Astrocyte of the cerebellum (primary cell): Measurements from ENCODE around the gene EPM2AIP1.

Experiments
- DNase-seq: peaks from one replicate; pipeline ENCODE4 v3.0.0-alpha.2; 2011; ENCODE audit warnings: low read depth
- H3K4me3 ChIP-seq: 2 replicates; pipeline ENCODE4 v1.5.1; 2011; ENCODE audit warnings: mild to moderate bottlenecking, low read depth, low read length, moderate library complexity
- in situ Hi-C: cut with HindIII; loops from 2 replicates; pipeline ENCODE4 v1.10.0; 2017; ENCODE audit warnings: low sequenced_read_pairs
- TF ChIP-seq, protein P1 (sequence below): IDR thresholded peaks from 2 replicates; pipeline ENCODE4 v1.5.1; 2012; ENCODE audit warnings: low read length, low read depth, moderate library complexity, mild to moderate bottlenecking; ENCODE audit errors: missing control alignments

The EPM2AIP1 gene

DNA sequence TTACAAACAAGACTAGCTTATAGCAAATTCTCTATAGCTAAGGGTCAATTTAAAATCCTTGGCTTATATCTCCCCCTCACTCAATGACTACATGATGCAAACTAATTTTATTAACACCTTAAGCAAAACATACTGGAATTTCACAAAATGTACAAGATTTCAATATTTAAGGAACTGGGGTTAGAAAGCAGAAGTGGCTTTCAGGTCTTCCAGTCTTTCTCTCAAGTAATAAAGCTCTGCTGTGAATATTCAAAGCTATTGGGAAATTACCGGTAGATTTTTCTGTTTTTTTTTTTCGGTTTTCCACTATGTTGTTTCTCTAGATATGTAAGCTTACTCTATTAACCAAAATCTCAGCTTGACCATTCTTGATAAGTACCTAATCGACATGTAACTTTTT is 3.9 kb downstream of the EPM2AIP1 start:
- TF ChIP-seq, protein P1, sequence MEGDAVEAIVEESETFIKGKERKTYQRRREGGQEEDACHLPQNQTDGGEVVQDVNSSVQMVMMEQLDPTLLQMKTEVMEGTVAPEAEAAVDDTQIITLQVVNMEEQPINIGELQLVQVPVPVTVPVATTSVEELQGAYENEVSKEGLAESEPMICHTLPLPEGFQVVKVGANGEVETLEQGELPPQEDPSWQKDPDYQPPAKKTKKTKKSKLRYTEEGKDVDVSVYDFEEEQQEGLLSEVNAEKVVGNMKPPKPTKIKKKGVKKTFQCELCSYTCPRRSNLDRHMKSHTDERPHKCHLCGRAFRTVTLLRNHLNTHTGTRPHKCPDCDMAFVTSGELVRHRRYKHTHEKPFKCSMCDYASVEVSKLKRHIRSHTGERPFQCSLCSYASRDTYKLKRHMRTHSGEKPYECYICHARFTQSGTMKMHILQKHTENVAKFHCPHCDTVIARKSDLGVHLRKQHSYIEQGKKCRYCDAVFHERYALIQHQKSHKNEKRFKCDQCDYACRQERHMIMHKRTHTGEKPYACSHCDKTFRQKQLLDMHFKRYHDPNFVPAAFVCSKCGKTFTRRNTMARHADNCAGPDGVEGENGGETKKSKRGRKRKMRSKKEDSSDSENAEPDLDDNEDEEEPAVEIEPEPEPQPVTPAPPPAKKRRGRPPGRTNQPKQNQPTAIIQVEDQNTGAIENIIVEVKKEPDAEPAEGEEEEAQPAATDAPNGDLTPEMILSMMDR, result no peak
- H3K4me3 ChIP-seq, result no peak overlapping the region
- DNase-seq, result no peak
- in situ Hi-C loops, result no loop called here

DNA sequence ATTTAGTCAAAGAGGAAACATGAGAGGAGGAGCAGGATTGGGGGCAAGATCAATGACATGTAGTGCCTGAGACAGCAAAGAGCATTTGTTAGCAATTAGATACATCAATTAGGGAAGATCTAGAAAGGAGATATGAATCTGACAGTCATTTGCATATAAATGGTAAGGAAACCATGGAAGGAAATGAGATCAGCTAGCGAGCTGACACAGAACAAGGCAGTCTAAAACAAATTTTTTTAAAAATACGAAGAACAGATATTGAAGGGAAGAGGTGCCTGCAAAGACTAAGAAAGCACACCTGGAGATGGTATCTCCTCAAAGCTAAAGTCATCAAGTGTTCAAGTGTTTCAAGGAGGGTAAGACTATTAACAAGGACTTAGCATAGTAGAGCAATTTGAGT is 4.6 kb downstream of the EPM2AIP1 start:
- in situ Hi-C loops, result no loop called here
- no peak overlapping the region for H3K4me3 ChIP-seq
- DNase-seq, result no peak
- TF ChIP-seq, protein P1, result no peak

DNA sequence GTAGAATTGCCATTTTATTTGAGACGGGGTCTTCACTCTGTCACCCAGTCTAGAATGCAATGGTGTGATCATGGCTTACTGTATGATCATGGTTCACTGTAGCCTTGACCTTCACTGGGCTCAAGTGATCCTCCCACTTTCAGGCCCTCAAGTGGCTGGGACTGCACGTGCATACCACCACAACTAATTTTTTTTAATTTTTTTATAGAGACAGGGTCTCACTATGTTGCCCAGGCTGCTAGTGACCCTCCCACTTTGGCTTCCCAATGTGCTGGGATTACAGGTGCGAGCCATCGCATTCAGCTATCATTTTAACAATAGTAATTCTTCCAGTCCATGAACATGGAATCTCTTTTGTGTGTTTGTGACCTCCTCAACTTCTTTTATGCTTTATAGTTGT is 11.9 kb downstream of the EPM2AIP1 start:
- in situ Hi-C loops, result no loop called here
- TF ChIP-seq, protein P1, result no peak
- H3K4me3 ChIP-seq, result no peak overlapping the region
- no peak for DNase-seq

DNA sequence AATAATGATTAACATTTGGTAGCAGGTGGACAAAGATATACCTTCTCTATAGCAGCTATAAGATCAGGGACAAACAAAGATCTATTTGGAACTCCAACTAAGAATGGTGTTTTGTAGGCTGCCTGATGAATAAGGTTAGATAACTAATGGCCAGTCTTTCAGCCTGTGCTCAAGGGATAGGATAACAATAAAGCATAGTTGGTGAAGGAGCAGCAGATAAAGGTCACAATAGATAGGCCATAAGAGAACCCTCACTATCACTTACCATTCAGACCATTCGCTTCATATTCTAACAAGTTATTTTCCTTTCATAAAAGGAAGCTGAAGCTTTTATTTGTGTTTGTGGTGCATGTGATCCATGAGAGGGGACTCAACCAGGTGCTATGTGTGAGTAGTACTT is 19.8 kb downstream of the EPM2AIP1 start:
- in situ Hi-C loops, result no loop called here
- TF ChIP-seq, protein P1, result no peak
- no peak overlapping the region for H3K4me3 ChIP-seq
- no peak for DNase-seq

DNA sequence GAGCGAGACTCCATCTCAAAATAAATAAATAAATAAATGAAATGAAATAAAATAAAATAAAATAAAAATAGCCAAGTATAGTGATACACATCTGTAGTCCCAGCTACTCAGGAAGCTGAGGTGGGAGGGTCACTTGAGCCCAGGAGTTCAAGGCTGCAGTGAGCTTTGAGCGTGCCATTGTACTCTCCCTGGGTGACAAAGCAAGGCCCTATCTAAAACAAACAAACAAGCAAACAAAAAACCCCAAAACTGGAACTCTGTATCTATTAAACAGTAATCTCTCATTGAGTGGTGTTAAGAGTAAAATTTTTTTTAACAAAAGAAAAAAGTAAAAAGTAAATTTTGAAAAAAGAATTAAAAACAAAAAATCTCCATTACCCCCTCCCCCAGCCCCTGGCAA is 20.8 kb downstream of the EPM2AIP1 start:
- in situ Hi-C loops, result no loop called here
- TF ChIP-seq, protein P1, result no peak
- H3K4me3 ChIP-seq, result no peak overlapping the region
- no peak for DNase-seq

DNA sequence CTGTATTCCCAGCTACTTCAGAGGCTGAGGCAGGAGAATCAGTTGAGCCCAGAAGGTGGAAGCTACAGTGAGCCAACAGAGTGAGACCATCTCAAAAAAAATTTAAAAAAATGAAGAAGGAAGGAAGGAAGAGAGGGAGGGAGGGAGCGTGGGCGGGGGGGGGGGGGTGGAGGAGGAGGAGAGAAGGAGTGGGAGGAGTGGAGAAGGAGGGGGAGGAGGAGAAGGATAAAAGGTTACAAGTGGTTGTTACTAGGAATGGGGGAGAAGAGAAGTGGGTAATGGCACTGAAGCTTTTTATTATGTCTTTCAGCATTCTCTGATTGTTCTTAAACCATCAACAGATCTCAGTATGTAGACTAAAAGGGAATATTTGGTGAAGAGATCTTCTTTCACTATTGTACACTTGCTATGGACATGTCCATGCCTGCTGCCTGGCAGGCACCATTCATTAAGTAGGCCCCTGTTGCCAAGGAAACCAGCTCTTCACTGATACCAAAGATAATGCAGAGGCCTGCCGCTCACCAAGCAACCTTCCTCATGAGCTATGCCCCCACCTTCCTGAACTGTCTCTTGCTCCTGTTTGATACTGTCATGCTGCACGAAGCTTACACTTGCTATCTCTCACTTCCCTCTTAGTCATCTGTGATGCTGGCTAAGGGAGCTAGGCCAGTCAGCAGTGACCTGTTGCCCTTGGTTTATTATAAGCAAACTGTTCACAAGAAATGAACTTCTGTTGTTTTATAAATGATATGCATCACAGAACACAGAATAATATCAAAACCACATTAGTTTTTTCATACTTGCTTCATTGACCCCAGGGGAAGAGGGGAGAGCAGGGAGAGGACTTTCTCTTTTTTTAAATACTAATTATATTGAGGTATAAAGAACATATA is 23.1 kb downstream of the EPM2AIP1 start:
- TF ChIP-seq, protein P1, result no peak
- DNase-seq, result no peak
- in situ Hi-C loops, result no loop called here
- no peak overlapping the region for H3K4me3 ChIP-seq
